GM21576 (cell line): ENCODE results near the gene LRP2BP.
"Not testable (repeated sequence)": the region's sequence is repeated elsewhere in the genome, so short reads cannot be mapped to it uniquely, and the experiment has no call there.

Source experiments
- ATAC-seq: cut with Tn5 transposase; IDR thresholded peaks from one replicate; pipeline ENCODE4 v1.9.1; 2021; ENCODE audit warnings: mild to moderate bottlenecking, moderate library complexity; ENCODE audit not compliant: unreplicated experiment

The LRP2BP gene

GRCh38 chr4:185329879-185330510 lies 65.7 kb downstream of the LRP2BP start:
- not testable (repeated sequence) for ATAC-seq

GRCh38 chr4:185328586-185328985 lies 67.1 kb downstream of the LRP2BP start:
- no peak for ATAC-seq

GRCh38 chr4:185325721-185326120 lies 70.0 kb downstream of the LRP2BP start:
- ATAC-seq, result not testable (repeated sequence)

- ATAC-seq, result not testable (repeated sequence)
Measured at GRCh38 chr4:185324361-185324760, 71.4 kb downstream of the LRP2BP start.

- ATAC-seq, result no peak
Measured at GRCh38 chr4:185323606-185324005, 72.1 kb downstream of the LRP2BP start.

DNA sequence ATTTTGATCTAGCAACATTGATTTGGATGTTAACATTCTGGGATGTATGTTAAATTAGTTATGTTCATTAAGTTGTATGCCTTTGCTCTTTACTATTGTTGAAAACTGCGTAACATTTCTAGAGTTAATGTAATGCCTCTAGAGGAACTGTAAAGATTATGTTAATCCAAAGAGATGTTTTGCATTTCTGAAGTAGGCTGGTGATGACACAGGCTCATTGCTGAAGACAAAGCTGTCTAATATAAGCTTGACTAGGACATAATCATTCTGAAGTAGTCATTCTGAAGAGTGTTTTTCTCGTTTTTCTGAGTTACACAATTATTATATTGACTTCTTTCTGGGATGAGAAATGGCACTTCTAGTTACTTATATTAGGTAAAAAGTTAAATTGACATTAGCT lies 72.9 kb downstream of the LRP2BP start:
- ATAC-seq, result no peak

- ATAC-seq, result no peak
Measured at GRCh38 chr4:185318679-185319078, 77.0 kb downstream of the LRP2BP start.

GRCh38 chr4:185317880-185318279 lies 77.8 kb downstream of the LRP2BP start:
- ATAC-seq, result no peak

DNA sequence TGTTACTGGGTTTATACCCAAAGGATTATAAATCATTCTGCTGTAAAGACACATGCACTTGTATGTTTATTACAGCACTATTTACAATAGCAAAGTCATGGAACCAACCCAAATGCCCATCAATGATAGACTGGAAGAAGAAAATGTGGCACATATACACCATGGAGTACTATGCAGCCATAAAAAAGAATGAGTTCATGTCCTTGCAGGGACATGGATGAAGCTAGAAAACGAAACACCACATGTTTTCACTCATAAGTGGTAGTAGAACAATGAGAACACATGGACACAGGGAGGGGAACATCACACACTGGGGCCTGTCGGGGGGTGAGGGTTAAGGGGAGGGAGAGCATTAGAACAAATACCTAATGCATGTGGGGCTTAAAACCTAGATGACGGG lies 78.3 kb downstream of the LRP2BP start:
- not testable (repeated sequence) for ATAC-seq
